SK-N-SH (cell line): Measurements from ENCODE around the gene RHBDL1. TPM values are rescaled to one million over a fixed set of nuclear protein-coding genes. Genes with fewer than 3 reads are reported as not detected.

Experiments used
- CTCF ChIA-PET: fragments of 300-600, 350-600 bp; formaldehyde crosslinking; extraction: SDS; loops from one replicate; lab custom pipeline; 2021; lab: Yijun Ruan, JAX
- POLR2A ChIA-PET: fragments of 350-600 bp; sonication (Branson Sonifier 250); formaldehyde crosslinking; extraction: SDS; loops from one replicate; lab custom pipeline; 2020; ENCODE audit warnings: antibody characterized with exemption, inconsistent platforms; lab: Yijun Ruan, JAX
- DNase-seq: peaks from one replicate; pipeline ENCODE4 v3.0.0; 2012
- H2AFZ ChIP-seq: fragments of 200-600 bp; sonication (generic); 2 replicates; pipeline ENCODE4 v1.8.1; 2016; ENCODE audit warnings: antibody characterized with exemption, mild to moderate bottlenecking, low read depth
- H3F3A ChIP-seq: fragments of 200-600 bp; sonication (generic); replicated peaks from 2 replicates; pipeline ENCODE3; 2016; ENCODE audit warnings: antibody characterized with exemption, mild to moderate bottlenecking; ENCODE audit not compliant: insufficient read depth
- H3K27ac ChIP-seq, 2 experiments: fragments of 200-500 bp in 1 of 2; fragments of 200-600 bp in 1 of 2; sonication (Bioruptor generic) in 1 of 2; sonication (generic), shearing (Covaris generic) in 1 of 2; 2 replicates each; pipeline versions ENCODE4 v1.5.1 to v1.6.1; 2014 to 2016; ENCODE audit warnings: low read depth in 2 of 2, inconsistent platforms in 1 of 2, low read length in 1 of 2, mild to moderate bottlenecking in 1 of 2, mixed read lengths in 1 of 2
- H3K27me3 ChIP-seq: fragments of 200-600 bp; sonication (generic), shearing (Covaris generic); 2 replicates; pipeline ENCODE4 v1.6.1; 2016; ENCODE audit warnings: mixed run types; ENCODE audit not compliant: insufficient read depth
- H3K36me3 ChIP-seq, 2 experiments: fragments of 200-500 bp in 1 of 2; fragments of 200-600 bp in 1 of 2; sonication (Bioruptor generic) in 1 of 2; sonication (generic) in 1 of 2; replicated peaks in 1 of 2; 2 replicates each; pipeline versions ENCODE3 to v1.5.1; 2014 to 2016; ENCODE audit warnings: low read length in 1 of 2, mild to moderate bottlenecking in 1 of 2; ENCODE audit not compliant: insufficient read depth in 2 of 2, control insufficient read depth in 1 of 2
- H3K4me1 ChIP-seq, 2 experiments: fragments of 200-500 bp in 1 of 2; fragments of 200-600 bp in 1 of 2; sonication (Bioruptor generic) in 1 of 2; sonication (generic), shearing (Covaris generic) in 1 of 2; 2 replicates each; pipeline versions ENCODE4 v1.5.1 to v1.6.1; 2014 to 2016; ENCODE audit warnings: low read depth in 1 of 2, low read length in 1 of 2, mixed run types in 1 of 2; ENCODE audit not compliant: insufficient read depth in 2 of 2, control insufficient read depth in 1 of 2
- H3K4me2 ChIP-seq: fragments of 200-600 bp; sonication (generic), shearing (Covaris generic); 2 replicates; pipeline ENCODE4 v1.6.1; 2017; ENCODE audit warnings: mixed run types
- H3K4me3 ChIP-seq, 2 experiments: fragments of 200-500 bp in 1 of 2; fragments of 200-600 bp in 1 of 2; sonication (Bioruptor generic) in 1 of 2; sonication (generic), shearing (Covaris generic) in 1 of 2; 2 replicates each; pipeline versions ENCODE4 v1.5.1 to v1.8.1; 2014 to 2016; ENCODE audit warnings: low read depth in 2 of 2, inconsistent platforms in 1 of 2, low read length in 1 of 2, mild to moderate bottlenecking in 1 of 2, mixed read lengths in 1 of 2, moderate library complexity in 1 of 2
- H3K79me2 ChIP-seq: fragments of 200-600 bp; sonication (generic); 2 replicates; pipeline ENCODE4 v1.8.1; 2017; ENCODE audit warnings: mild to moderate bottlenecking; ENCODE audit not compliant: insufficient read depth
- H3K9ac ChIP-seq: fragments of 200-600 bp; sonication (generic); 2 replicates; pipeline ENCODE4 v1.6.1; 2017; ENCODE audit warnings: mixed run types
- H3K9me2 ChIP-seq: fragments of 200-600 bp; sonication (generic); 2 replicates; pipeline ENCODE4 v1.6.1; 2017; ENCODE audit warnings: mixed run types
- H3K9me3 ChIP-seq: fragments of 200-600 bp; sonication (generic); 2 replicates; pipeline ENCODE4 v1.6.1; 2017; ENCODE audit warnings: mixed run types, mild to moderate bottlenecking, moderate library complexity
- H4K20me1 ChIP-seq: fragments of 200-600 bp; sonication (generic); 2 replicates; pipeline ENCODE4 v1.6.1; 2017; ENCODE audit warnings: mild to moderate bottlenecking, mixed run types; ENCODE audit not compliant: insufficient read depth
- CHD2 ChIP-seq: fragments of 150-350 bp; IDR thresholded peaks from 2 replicates; pipeline ENCODE4 v1.6.1; 2018; ENCODE audit warnings: low read length; ENCODE audit not compliant: partially characterized antibody
- ELF1 ChIP-seq: IDR thresholded peaks from 2 replicates; pipeline ENCODE4 v1.4.0; 2012
- FOXM1 ChIP-seq: IDR thresholded peaks from 2 replicates; pipeline ENCODE4 v1.4.0; 2012; ENCODE audit warnings: low read depth, mild to moderate bottlenecking
- GABPA ChIP-seq: IDR thresholded peaks from 2 replicates; pipeline ENCODE4 v1.4.0; 2012; ENCODE audit warnings: low read depth, mild to moderate bottlenecking
- MEF2A ChIP-seq: IDR thresholded peaks from 2 replicates; pipeline ENCODE4 v1.4.0; 2012; ENCODE audit warnings: low read depth, borderline replicate concordance
- NFIC ChIP-seq: IDR thresholded peaks from 2 replicates; pipeline ENCODE4 v1.4.0; 2012; ENCODE audit warnings: borderline replicate concordance
- POLR2AphosphoS5 ChIP-seq: IDR thresholded peaks from 2 replicates; pipeline ENCODE4 v1.6.1; 2012; ENCODE audit warnings: low read depth, low read length
- RAD21 ChIP-seq: IDR thresholded peaks from 2 replicates; pipeline ENCODE4 v1.6.1; 2012; ENCODE audit warnings: mild to moderate bottlenecking, low read length
- RCOR1 ChIP-seq: fragments of 150-350 bp; IDR thresholded peaks from 2 replicates; pipeline ENCODE4 v1.6.1; 2017; ENCODE audit warnings: antibody characterized with exemption, low read length
- RFX5 ChIP-seq: IDR thresholded peaks from 2 replicates; pipeline ENCODE4 v1.6.1; 2012; ENCODE audit warnings: mild to moderate bottlenecking, improper control_type of control experiment, low read length
- SIN3A ChIP-seq: IDR thresholded peaks from 2 replicates; pipeline ENCODE4 v1.6.1; 2012; ENCODE audit warnings: low read depth, mild to moderate bottlenecking, low read length, moderate library complexity, borderline replicate concordance
- SMC3 ChIP-seq: IDR thresholded peaks from 2 replicates; pipeline ENCODE4 v1.6.1; 2012; ENCODE audit warnings: low read depth, low read length, improper control_type of control experiment
- TCF12 ChIP-seq: IDR thresholded peaks from 2 replicates; pipeline ENCODE4 v1.4.0; 2012
- TEAD4 ChIP-seq: IDR thresholded peaks from 2 replicates; pipeline ENCODE4 v1.4.0; 2012; ENCODE audit warnings: mild to moderate bottlenecking, borderline replicate concordance; ENCODE audit not compliant: insufficient read depth
- YY1 ChIP-seq: IDR thresholded peaks from 2 replicates; pipeline ENCODE4 v1.4.0; 2012; ENCODE audit warnings: low read depth, mild to moderate bottlenecking
- WGBS: methylation state at CpG from one replicate; pipeline ENCODE4 v1.1.6; 2017; ENCODE audit warnings: low lambda C conversion rate; 5-methylcytosine and 5-hydroxymethylcytosine counted together
- polyA plus RNA-seq, 3 experiments: library from polyadenylated mRNA; depleted of rRNA; stranded (reverse); fragments of >200 nt; gene quantifications; 2 replicates each; pipeline ENCODE4 v1.2.3, GENCODE V29; 2012
- TF ChIP-seq, protein P1 (sequence below): IDR thresholded peaks from 2 replicates; pipeline ENCODE4; 2012
- TF ChIP-seq, protein P2 (sequence below): IDR thresholded peaks from 2 replicates; pipeline ENCODE4 v1.4.0; 2012; ENCODE audit warnings: low read depth
- TF ChIP-seq, protein P3 (sequence below): fragments of 150-350 bp; IDR thresholded peaks from 2 replicates; pipeline ENCODE4 v1.6.1; 2016; ENCODE audit warnings: mild to moderate bottlenecking, low read depth, low read length

The RHBDL1 gene
- polyA plus RNA-seq, 1 of the 3 experiments (the other 2 are of a cell fraction), result 4.1 TPM

DNA sequence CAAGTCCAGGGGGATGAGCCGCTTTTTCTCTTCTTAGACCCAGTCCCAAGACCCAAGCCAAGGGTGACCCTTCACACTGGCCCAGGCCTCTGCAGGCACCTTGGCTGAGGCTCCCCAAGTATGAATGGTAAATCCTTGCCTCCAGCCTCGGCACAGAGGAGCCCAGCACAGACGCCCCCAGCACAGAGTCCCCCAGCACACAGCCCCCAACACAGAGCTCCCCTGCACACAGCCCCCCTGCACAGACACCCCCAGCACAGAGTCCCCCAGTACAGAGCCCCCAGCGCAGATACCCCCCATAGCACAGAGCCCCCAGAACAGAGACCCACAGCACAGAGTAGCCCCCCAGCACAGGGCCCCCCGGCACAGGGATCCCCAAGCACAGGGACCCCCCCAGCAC is 34.9 kb upstream of the RHBDL1 start:
- H3K79me2 ChIP-seq, result peaks cover 15% of the 10 kb centered on the region; the same call in 1 of the 2 replicates
- H3K9me2 ChIP-seq, result no peaks in the 10 kb centered on the region
- H3K27ac ChIP-seq, result no peak overlapping the region; a peak in 1 of 4 replicates
- DNase-seq, result no peak
- H3K4me1 ChIP-seq, result peaks cover 6 to 32% of the 10 kb centered on the region in 2 experiments; a peak in 2 of 4 replicates
- H3K4me3 ChIP-seq, result peak overlapping the region in 1 of 2 experiments; percentile 76; a peak in 1 of 4 replicates
- TF ChIP-seq NFIC, result no peak
- no peak for TF ChIP-seq TEAD4
- TF ChIP-seq ELF1, result no peak
- TF ChIP-seq, protein P1, sequence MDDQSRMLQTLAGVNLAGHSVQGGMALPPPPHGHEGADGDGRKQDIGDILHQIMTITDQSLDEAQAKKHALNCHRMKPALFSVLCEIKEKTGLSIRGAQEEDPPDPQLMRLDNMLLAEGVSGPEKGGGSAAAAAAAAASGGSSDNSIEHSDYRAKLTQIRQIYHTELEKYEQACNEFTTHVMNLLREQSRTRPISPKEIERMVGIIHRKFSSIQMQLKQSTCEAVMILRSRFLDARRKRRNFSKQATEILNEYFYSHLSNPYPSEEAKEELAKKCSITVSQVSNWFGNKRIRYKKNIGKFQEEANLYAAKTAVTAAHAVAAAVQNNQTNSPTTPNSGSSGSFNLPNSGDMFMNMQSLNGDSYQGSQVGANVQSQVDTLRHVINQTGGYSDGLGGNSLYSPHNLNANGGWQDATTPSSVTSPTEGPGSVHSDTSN, result no peak
- TF ChIP-seq GABPA, result no peak
- no peak for TF ChIP-seq MEF2A
- TF ChIP-seq SIN3A, result no peak
- no peak for TF ChIP-seq CHD2
- TF ChIP-seq SMC3, result no peak
- no peak for TF ChIP-seq RCOR1
- TF ChIP-seq, protein P2, sequence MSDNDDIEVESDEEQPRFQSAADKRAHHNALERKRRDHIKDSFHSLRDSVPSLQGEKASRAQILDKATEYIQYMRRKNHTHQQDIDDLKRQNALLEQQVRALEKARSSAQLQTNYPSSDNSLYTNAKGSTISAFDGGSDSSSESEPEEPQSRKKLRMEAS, result no peak
- TF ChIP-seq RAD21, result no peak
- TF ChIP-seq YY1, result no peak
- TF ChIP-seq RFX5, result no peak
- no peak for TF ChIP-seq TCF12
- TF ChIP-seq FOXM1, result no peak
- TF ChIP-seq, protein P3, sequence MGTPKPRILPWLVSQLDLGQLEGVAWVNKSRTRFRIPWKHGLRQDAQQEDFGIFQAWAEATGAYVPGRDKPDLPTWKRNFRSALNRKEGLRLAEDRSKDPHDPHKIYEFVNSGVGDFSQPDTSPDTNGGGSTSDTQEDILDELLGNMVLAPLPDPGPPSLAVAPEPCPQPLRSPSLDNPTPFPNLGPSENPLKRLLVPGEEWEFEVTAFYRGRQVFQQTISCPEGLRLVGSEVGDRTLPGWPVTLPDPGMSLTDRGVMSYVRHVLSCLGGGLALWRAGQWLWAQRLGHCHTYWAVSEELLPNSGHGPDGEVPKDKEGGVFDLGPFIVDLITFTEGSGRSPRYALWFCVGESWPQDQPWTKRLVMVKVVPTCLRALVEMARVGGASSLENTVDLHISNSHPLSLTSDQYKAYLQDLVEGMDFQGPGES, result no peak
- no peak for TF ChIP-seq POLR2AphosphoS5
- TF ChIP-seq, all 33 proteins: peak for 0
- Histone ChIP-seq H3K9me3 (no peaks in the 10 kb centered on the region), H3K9ac (peak overlapping the region; percentile 83; the same call in 1 of the 2 replicates), H3K36me3 (no peaks in the 10 kb centered on the region), H3F3A (peaks cover 13% of the 10 kb centered on the region), H3K27me3 (no peaks in the 10 kb centered on the region), H3K4me2 (peak overlapping the region; percentile 86), H4K20me1 (no peaks in the 10 kb centered on the region; the same call in 1 of the 2 replicates), H2AFZ (no peak overlapping the region)
- CTCF ChIA-PET, result no interaction called here
- POLR2A ChIA-PET, result no interaction called here
- WGBS, result 100% methylated on average over 3 of the region's 5 CpGs
